ENCODE data around the gene SULT6B1. TPM values are rescaled to one million over a fixed set of nuclear protein-coding genes. Genes with fewer than 3 reads are reported as not detected.

SULT6B1 gene, protein sequence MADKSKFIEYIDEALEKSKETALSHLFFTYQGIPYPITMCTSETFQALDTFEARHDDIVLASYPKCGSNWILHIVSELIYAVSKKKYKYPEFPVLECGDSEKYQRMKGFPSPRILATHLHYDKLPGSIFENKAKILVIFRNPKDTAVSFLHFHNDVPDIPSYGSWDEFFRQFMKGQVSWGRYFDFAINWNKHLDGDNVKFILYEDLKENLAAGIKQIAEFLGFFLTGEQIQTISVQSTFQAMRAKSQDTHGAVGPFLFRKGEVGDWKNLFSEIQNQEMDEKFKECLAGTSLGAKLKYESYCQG
- not detected in 2 replicates for total RNA-seq

DNA sequence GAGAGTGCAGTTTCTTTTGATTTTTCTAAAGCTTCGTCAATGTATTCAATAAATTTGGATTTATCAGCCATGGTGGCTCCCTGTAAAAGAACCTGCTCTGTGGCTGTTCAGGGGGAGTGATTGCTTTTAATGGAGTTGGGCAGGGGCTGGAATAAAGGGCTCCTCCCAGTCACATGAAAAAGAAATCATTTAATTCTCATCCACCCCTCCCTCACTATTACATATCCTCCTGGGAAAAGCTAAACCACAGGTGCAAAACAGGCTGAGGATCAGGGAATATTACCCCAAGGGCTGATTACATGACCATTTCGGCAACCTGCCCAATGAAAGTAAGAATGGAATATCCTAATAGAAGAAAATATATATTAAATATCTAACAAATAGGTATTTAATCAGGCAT lies at the start of gene SULT6B1:
Gene SULT6B1, minus strand, starts transcription at position 101 of the 400 bp plus-strand sequence. Its CDS starts 30 bp downstream, at position 71.

DNA sequence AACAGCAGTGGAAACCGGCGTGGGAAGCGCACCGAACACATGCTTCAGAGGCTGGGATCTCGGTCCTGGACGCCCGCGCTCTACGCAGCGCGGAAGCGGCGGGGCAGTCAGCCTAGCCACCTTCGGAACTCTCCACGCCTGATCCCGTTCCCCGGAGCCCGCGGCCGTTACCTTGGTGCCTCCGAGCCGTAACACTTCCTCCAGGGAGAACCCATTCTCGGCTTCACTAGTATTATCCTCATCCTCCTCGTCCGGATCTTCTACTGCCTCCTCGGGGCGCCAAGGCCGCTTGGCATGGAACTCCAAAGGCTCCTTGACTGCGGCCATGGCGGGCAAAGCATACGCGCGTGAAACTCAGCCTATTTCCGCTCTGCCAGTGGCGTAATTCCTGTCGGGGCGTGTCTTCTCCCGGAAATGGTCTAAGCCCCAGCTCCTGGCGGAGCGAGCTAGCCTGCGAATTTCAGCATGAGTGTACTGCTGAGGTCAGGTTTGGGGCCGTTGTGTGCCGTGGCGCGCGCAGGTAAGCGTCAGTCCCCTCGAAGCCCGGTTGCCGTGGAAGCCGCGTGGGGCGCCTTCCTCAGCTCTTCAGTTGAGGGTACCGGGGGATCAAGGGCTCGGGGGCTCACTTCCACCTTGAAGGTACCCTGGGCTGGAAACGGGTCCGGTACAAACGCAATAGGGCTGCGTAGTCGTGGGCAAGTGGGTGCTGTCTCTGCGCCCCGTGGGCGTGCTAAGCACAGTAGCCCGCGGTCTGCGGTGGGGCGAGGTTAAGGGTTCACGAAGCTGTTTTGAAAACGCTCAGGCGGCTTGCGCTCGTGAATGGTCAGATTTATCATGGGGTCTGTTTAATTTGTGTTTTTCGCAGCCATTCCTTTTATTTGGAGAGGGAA lies 43.0 kb upstream of the SULT6B1 start, which contains the start of the genes CEBPZ and NDUFAF7:
Gene CEBPZ, minus strand, starts transcription at position 356 of the 890 bp plus-strand sequence. Its CDS starts 29 bp downstream, at position 327.
Gene NDUFAF7, plus strand, starts transcription at position 418 of the 890 bp plus-strand sequence. Its CDS starts 48 bp downstream, at position 466.

DNA sequence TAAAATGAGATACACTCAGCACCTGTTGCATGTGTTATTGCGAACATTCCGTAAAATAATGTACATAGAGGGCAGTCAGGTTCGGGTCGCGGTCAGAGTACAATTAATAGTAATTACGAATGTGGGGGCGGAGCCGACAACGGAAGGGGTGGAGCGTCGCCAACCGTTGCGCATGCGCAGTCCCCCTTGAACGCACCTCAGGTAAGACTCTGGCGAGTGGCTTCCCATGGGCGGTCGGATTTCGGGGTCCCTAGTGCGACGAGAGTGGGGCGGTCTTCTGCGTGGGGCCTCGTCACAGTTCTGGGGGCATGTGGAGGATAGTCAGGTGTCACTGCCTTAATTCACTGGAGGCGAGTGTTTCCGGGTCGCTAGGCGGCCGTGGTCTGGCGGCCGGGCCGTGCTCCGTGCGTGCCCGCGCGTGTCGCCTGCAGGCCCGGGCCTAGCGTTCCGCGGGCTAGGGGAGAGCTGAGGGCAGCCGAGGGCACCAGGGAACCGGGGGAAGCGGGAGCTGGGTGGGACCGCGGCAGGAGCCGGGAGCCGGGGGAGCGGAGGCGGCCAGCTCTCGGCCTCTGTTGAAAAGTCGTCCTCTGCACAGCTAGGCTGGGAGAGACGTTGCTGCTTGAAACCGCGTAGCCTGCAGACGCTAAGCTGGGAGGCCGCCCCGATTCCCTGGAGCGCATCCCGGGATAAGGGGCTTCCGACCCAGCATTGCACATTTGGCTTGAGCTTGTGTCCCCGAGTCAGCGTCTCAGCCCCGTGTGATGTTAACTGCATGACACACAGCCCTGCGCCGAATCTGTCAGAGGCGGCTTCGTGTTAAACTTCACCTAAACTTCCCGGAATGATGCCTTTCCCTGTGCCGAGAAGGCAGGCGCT lies 8.1 kb upstream of the SULT6B1 start, which contains the start of gene CEBPZOS:
Gene CEBPZOS, plus strand, starts transcription at position 177 of the 876 bp plus-strand sequence. CDS start 3,209 bp downstream, outside the sequence.

DNA sequence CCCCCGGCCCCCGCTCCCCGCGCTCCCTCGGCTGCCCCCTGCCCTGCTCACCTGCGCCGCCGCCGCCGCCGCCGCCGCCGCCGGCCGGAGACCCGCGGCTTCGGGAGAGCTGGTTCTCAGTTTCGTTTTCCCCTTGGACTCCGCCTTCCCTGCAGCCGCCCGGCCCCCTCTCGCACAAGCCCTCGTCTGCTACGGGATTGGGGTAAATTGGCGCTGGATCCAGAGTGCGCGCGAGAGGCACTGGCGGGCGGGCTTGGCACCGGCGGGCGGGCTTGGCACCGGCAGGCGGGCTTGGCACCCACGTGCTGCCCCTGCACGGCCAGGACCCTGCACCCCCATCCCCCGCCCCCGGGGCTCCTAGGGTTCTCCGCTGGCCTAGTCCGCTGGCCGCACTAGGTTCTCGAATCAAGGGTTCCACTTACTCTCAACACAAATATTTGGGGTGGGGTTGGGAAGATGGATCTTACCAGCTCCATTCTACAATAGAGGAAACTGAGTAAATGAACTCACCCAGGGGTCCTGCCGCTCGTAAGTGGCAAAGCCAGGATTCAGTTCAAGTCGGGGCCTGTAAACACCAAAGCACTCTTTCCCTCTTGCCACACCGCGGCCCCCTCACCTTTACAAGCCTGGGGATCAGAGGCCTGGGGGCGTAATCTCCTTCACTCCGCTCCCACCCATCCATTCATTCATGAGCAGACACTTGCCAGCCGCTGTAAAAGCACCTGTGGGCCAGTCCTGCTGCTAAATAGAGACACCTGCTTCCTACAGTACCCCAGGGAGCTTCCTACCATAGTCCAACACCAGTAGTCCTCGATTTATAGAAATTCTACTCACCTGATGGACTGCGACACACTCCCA lies 31.4 kb downstream of the SULT6B1 start, which contains the start of gene EIF2AK2:
Gene EIF2AK2, minus strand, starts transcription at position 124 of the 858 bp plus-strand sequence. CDS start 9,174 bp downstream, outside the sequence.

Other genes with a start within 250 kb of the SULT6B1 start
- 13.1 and 17.7 TPM in 2 replicates for gene STRN, start 222.1 kb downstream of the SULT6B1 start, total RNA-seq
- 18.7 and 28.4 TPM in 2 replicates for gene HEATR5B, start 104.3 kb downstream of the SULT6B1 start, total RNA-seq
- gene GPATCH11, start 104.2 kb downstream of the SULT6B1 start, total RNA-seq, result 3.6 and 10.6 TPM in 2 replicates
- gene EIF2AK2, start 31.7 kb downstream of the SULT6B1 start, total RNA-seq, result 32.1 and 41.9 TPM in 2 replicates
- 15.7 and 21.8 TPM in 2 replicates for gene CEBPZOS, start 7.8 kb upstream of the SULT6B1 start, total RNA-seq
- gene CEBPZ, start 42.9 kb upstream of the SULT6B1 start, total RNA-seq, result 37.1 and 54.0 TPM in 2 replicates
- 12.9 and 19.5 TPM in 2 replicates for gene NDUFAF7, start 43.0 kb upstream of the SULT6B1 start, total RNA-seq
- 79.2 and 83.8 TPM in 2 replicates for gene PRKD3, start 136.2 kb upstream of the SULT6B1 start, total RNA-seq
- 7.0 and 19.7 TPM in 2 replicates for gene QPCT, start 156.0 kb upstream of the SULT6B1 start, total RNA-seq